ENCODE results near the gene KIFC1.

- no peak for TF ChIP-seq EZH2 (IDR thresholded peaks at IDR 0.05)
- TF ChIP-seq POLR2AphosphoS5 (IDR thresholded peaks at IDR 0.05; ENCODE audit: borderline replicate concordance, low read depth, low read length), result no peak
- TF ChIP-seq FOXP2 (optimal IDR thresholded peaks at IDR 0.05; ENCODE audit: control extremely low read depth, extremely low read length, insufficient read depth), result no peak
Measured at GRCh38 chr6:33427585-33428223, 36.1 kb downstream of the KIFC1 start.
